Right lobe of liver (tissue), 6 donors: Measurements from ENCODE around the gene IL22. TPM values are rescaled to one million over a fixed set of nuclear protein-coding genes. Genes with fewer than 3 reads are reported as not detected.
A peak's percentile ranks its signal among the peaks of the same experiment; 100 is the strongest.

Source experiments
- ATAC-seq, 4 donors: fragments of 200-7000 bp; cut with Tn5 transposase; one replicate each; pipeline ENCODE4 v1.9.1; 2020; ENCODE audit warnings: mild to moderate bottlenecking in 4 of 4, moderate library complexity in 4 of 4
- DNase-seq, 3 donors: peaks; one replicate each; pipeline ENCODE4 v3.0.0-alpha.2; 2020
- H3K27ac ChIP-seq, 3 donors: fragments of 200-600 bp; one replicate each; pipeline ENCODE4 v1.8.0; 2022
- H3K27me3 ChIP-seq, 2 donors: fragments of 200-600 bp; one replicate each; pipeline ENCODE4 v1.8.0; 2022
- H3K36me3 ChIP-seq, 4 donors: fragments of 200-600 bp; sonication (generic) in 1 of 4; one replicate each; pipeline versions ENCODE4 v1.5.1 to v1.8.0; 2017 to 2022; ENCODE audit warnings: control low read depth in 1 of 4
- H3K4me1 ChIP-seq, 4 donors: fragments of 200-600 bp; sonication (generic) in 1 of 4; one replicate each; pipeline versions ENCODE4 v1.5.1 to v1.8.0; 2017 to 2022; ENCODE audit warnings: control low read depth in 1 of 4
- H3K4me3 ChIP-seq, 3 donors: fragments of 200-600 bp; one replicate each; pipeline ENCODE4 v1.8.0; 2022
- H3K9me3 ChIP-seq, 4 donors: fragments of 200-600 bp; sonication (generic) in 1 of 4; one replicate each; pipeline versions ENCODE4 v1.5.1 to v1.8.0; 2017 to 2022; ENCODE audit warnings: control low read depth in 1 of 4
- CTCF ChIP-seq, 4 donors: fragments of 200-600 bp in 3 of 4; fragments of 450-650 bp in 1 of 4; IDR thresholded peaks; one replicate each; pipeline versions ENCODE4 v1.5.1 to v1.8.0; 2016 to 2022; ENCODE audit warnings: antibody characterized with exemption in 4 of 4, mild to moderate bottlenecking in 2 of 4
- POLR2A ChIP-seq: fragments of 450-650 bp; IDR thresholded peaks from one replicate; pipeline ENCODE4 v1.6.1; 2017; ENCODE audit warnings: antibody characterized with exemption, mild to moderate bottlenecking
- WGBS: methylation state at CpG from one replicate; pipeline ENCODE4 v1.1.6; 2018; ENCODE audit warnings: low coverage, low lambda C conversion rate; ENCODE audit not compliant: insufficient coverage; ENCODE audit errors: missing lambda C conversion rate; 5-methylcytosine and 5-hydroxymethylcytosine counted together
- intact Hi-C, 2 donors: fragments of 100-400 bp; cut with DNase I; formaldehyde crosslinking; loops; one replicate each; pipeline versions ENCODE4 v1.11.2 to v1.14.1; 2022
- total RNA-seq, 6 experiments: library from RNA; depleted of rRNA in 2 of 6; stranded (reverse); fragments of >200 nt in 2 of 6; fragmentation: NEBNext Ultra II Directional in 3 of 6; extraction: Animal tissue kit (Norgen Biotek cat#: 25700) in 3 of 6; gene quantifications; one replicate each; pipeline versions ENCODE4 v1.1.0 to v1.2.4, GENCODE V29; 2016 to 2023
- donor health status: DM: no; HTN: yes; CAD: no.
- donor health status: DM: no; HTN: no; CAD: no.
- donor health status: DM: no; HTN: no; CAD: no.
- donor health status: DM: no; HTN: yes; CAD: no.
- donor health status: DM: no; HTN: yes; CAD: no.

Gene IL22
- total RNA-seq, 6 experiments from 2014 or later: not detected

DNA sequence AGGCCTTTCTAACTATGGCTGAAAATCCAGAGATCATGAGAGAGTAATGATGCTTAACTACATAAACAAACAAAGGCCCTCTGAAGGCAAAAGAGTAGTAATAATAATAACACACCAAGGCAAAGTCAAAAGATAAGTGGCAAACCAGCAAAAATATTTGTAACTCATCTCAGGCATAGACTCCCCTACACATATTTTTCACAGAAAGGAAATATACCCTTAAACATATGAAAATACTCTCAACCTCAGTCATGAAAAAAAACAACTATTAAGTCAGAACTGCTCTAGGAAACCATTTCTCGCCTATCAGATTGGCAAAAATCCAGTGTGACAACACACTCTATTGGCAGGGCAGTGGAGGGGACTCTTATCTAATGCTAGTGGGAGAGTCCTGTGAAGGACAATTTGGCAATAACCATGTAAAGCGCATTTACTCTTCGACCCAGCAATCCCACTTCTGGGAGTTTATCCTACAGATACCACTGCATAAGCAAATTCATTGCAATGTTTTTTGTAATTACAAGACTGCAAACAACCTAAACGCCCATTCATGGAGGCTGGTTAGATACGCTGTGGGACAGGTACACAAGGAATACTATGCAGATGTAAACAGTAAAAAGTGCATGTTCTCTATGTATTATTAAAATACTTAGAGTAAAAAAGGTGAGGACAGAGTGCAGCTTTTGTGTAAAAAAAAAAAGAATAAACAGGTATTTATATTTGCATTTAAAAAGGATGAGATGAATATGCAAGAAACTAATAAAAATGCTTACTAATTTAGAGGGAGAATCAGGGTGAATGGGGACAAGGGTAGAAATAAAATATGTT lies 26.0 kb upstream of the IL22 start:
- Histone ChIP-seq H3K4me1 (no peaks in the 10 kb centered on the region), H3K9me3 (no peaks in the 10 kb centered on the region), H3K27ac (no peak overlapping the region), H3K27me3 (no peaks in the 10 kb centered on the region), H3K4me3 (no peak overlapping the region), H3K36me3 (no peaks in the 10 kb centered on the region)
- TF ChIP-seq POLR2A: no peak
- no peak for TF ChIP-seq CTCF (IDR thresholded peaks at IDR 0.05)
- peak in 1 of 3 donors; percentile 50 for DNase-seq
- ATAC-seq: peak; percentile 78 to 97 (median 86)
- intact Hi-C loops: no loop called here
- 28% methylated on average over 5 of the region's 5 CpGs for WGBS

DNA sequence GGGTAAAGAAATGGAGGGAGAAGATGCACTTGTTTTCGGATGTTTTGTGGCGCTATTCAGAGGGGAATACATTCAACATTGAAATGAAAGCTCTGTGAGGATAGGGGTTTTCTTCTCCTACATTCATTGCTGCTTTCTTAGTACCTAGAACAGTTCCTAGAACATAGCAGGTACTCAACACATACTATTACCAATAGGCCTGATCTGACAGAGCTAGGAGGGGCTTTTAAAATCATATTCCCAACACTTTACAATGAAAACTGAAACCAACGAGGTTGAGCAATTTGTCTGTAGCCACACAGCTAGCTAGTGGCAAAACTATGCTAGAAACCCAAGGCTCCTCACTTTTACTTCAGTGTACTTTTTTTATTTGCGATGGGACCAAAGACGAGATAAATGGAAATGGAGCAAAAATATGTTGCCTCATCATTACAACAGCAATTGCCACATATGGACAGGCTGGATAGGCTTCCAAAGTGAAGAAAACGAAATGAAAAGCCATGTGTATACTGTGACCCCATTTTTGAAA lies 23.1 kb upstream of the IL22 start:
- no peak overlapping the region for H3K4me3 ChIP-seq
- H3K27me3 ChIP-seq: no peaks in the 10 kb centered on the region
- H3K27ac ChIP-seq: no peak overlapping the region
- no peaks in the 10 kb centered on the region for H3K9me3 ChIP-seq
- WGBS: 71% methylated on average over 6 of the region's 6 CpGs
- H3K4me1 ChIP-seq: no peaks in the 10 kb centered on the region
- no peak for TF ChIP-seq CTCF (IDR thresholded peaks at IDR 0.05)
- no peak for TF ChIP-seq POLR2A
- no peak for ATAC-seq
- intact Hi-C loops: no loop called here
- DNase-seq: no peak
- no peaks in the 10 kb centered on the region for H3K36me3 ChIP-seq

- DNase-seq (no peak), ATAC-seq (no peak)
- Histone ChIP-seq H3K9me3 (no peaks in the 10 kb centered on the region), H3K27ac (no peak overlapping the region), H3K4me3 (no peak overlapping the region), H3K27me3 (no peaks in the 10 kb centered on the region), H3K4me1 (no peaks in the 10 kb centered on the region), H3K36me3 (no peaks in the 10 kb centered on the region)
- intact Hi-C loops: no loop called here
- TF ChIP-seq CTCF (IDR thresholded peaks at IDR 0.05) (no peak), POLR2A (no peak)
Observed at GRCh38 chr12:68272732-68273131, 19.3 kb upstream of the IL22 start.

- DNase-seq (no peak), ATAC-seq (no peak)
- 49% methylated on average over 8 of the region's 8 CpGs for WGBS
- H3K4me1 ChIP-seq: no peaks in the 10 kb centered on the region
- H3K4me3 ChIP-seq: no peak overlapping the region
- H3K9me3 ChIP-seq: no peaks in the 10 kb centered on the region
- H3K27ac ChIP-seq: no peak overlapping the region
- no peaks in the 10 kb centered on the region for H3K27me3 ChIP-seq
- TF ChIP-seq CTCF (IDR thresholded peaks at IDR 0.05) (no peak), POLR2A (no peak)
- H3K36me3 ChIP-seq: no peaks in the 10 kb centered on the region
- intact Hi-C loops: no loop called here
Observed at GRCh38 chr12:68271346-68271745, 17.9 kb upstream of the IL22 start.
